SK-N-SH treated with all-trans-retinoic acid at 6 μM for 48 hours (cell line): Measurements from ENCODE around the gene WDFY2.

Experiments
- ATAC-seq: fragments of 200-7000 bp; cut with Tn5 transposase; 3 replicates; pipeline ENCODE4 v1.9.1; 2020; ENCODE audit warnings: mild to moderate bottlenecking, moderate library complexity
- BACH2 ChIP-seq: fragments of 250-450 bp; sonication (Bioruptor Pico); IDR thresholded peaks from 2 replicates; pipeline ENCODE4 v1.9.0; 2021; ENCODE audit warnings: mild to moderate bottlenecking, borderline replicate concordance
- CREB5 ChIP-seq: fragments of 250-450 bp; sonication (Bioruptor Pico); IDR thresholded peaks from 2 replicates; pipeline ENCODE4 v1.5.1; 2020; ENCODE audit warnings: low read depth, mild to moderate bottlenecking, moderate library complexity
- CSDC2 ChIP-seq: fragments of 250-450 bp; sonication (Bioruptor Pico); IDR thresholded peaks from 2 replicates; pipeline ENCODE4 v1.5.0; 2020; ENCODE audit warnings: mild to moderate bottlenecking, moderate library complexity
- ESRRG ChIP-seq: fragments of 250-450 bp; sonication (Bioruptor Pico); IDR thresholded peaks from 2 replicates; pipeline ENCODE4 v1.6.1; 2021; ENCODE audit warnings: mild to moderate bottlenecking
- GLIS3 ChIP-seq: fragments of 250-450 bp; sonication (Bioruptor Pico); IDR thresholded peaks from 2 replicates; pipeline ENCODE4 v1.5.0; 2020; ENCODE audit warnings: mild to moderate bottlenecking, moderate library complexity
- ISL1 ChIP-seq: fragments of 250-450 bp; sonication (Bioruptor Pico); IDR thresholded peaks from 2 replicates; pipeline ENCODE4 v2.1.2; 2022; ENCODE audit warnings: mild to moderate bottlenecking, moderate library complexity
- OSR1 ChIP-seq: fragments of 250-450 bp; sonication (Bioruptor Pico); IDR thresholded peaks from 2 replicates; pipeline ENCODE4 v1.8.0; 2022; ENCODE audit warnings: moderate library complexity, mild to moderate bottlenecking, inconsistent platforms
- PATZ1 ChIP-seq: fragments of 250-450 bp; sonication (Bioruptor Pico); IDR thresholded peaks from 2 replicates; pipeline ENCODE4 v1.8.0; 2020; ENCODE audit warnings: mild to moderate bottlenecking, moderate library complexity, borderline replicate concordance
- POU6F1 ChIP-seq: fragments of 250-450 bp; sonication (Bioruptor Pico); IDR thresholded peaks from 2 replicates; pipeline ENCODE4 v1.8.0; 2021; ENCODE audit warnings: low read depth, mild to moderate bottlenecking, moderate library complexity, borderline replicate concordance
- PPARA ChIP-seq: fragments of 250-450 bp; sonication (Bioruptor Pico); IDR thresholded peaks from 2 replicates; pipeline ENCODE4 v1.5.0; 2020; ENCODE audit warnings: mild to moderate bottlenecking, borderline replicate concordance
- SNAI2 ChIP-seq: fragments of 250-450 bp; sonication (Bioruptor Pico); IDR thresholded peaks from 2 replicates; pipeline ENCODE4 v1.5.0; 2020; ENCODE audit warnings: mild to moderate bottlenecking, moderate library complexity
- TCF4 ChIP-seq: fragments of 250-450 bp; sonication (Bioruptor Pico); IDR thresholded peaks from 2 replicates; pipeline ENCODE4 v1.8.0; 2021; ENCODE audit warnings: mild to moderate bottlenecking, moderate library complexity, borderline replicate concordance
- TOX ChIP-seq: fragments of 250-450 bp; sonication (Bioruptor Pico); IDR thresholded peaks from 2 replicates; pipeline ENCODE4 v1.8.0; 2021; ENCODE audit warnings: mild to moderate bottlenecking, moderate library complexity, borderline replicate concordance
- ZC3H10 ChIP-seq: fragments of 250-450 bp; sonication (Bioruptor Pico); IDR thresholded peaks from 2 replicates; pipeline ENCODE4 v1.5.1; 2021; ENCODE audit warnings: mild to moderate bottlenecking, moderate library complexity
- ZFP30 ChIP-seq: fragments of 450-650 bp; formaldehyde crosslinking; IDR thresholded peaks from 2 replicates; pipeline ENCODE4 v1.5.0; 2022; ENCODE audit warnings: mild to moderate bottlenecking, moderate library complexity
- ZNF565 ChIP-seq: fragments of 450-650 bp; formaldehyde crosslinking; conservative IDR thresholded peaks from 2 replicates; pipeline ENCODE4 v1.5.0; 2020; ENCODE audit warnings: low read depth, mild to moderate bottlenecking, moderate library complexity
- ZNF8 ChIP-seq: fragments of 450-650 bp; formaldehyde crosslinking; IDR thresholded peaks from 2 replicates; pipeline ENCODE4 v1.5.0; 2020; ENCODE audit warnings: mild to moderate bottlenecking, moderate library complexity

WDFY2 gene

GRCh38 chr13:51731759-51732158 lies 147.5 kb downstream of the WDFY2 start:
- ATAC-seq = no peak
- TF ChIP-seq ZC3H10 (CRISPR knock-in tag) (no peak), ESRRG (no peak)

GRCh38 chr13:51733374-51734298 lies 149.4 kb downstream of the WDFY2 start:
- TF ChIP-seq CSDC2 (CRISPR knock-in tag) (no peak), PATZ1 (CRISPR knock-in tag) (no peak), ZFP30 (CRISPR knock-in tag) (no peak)
- no peak; the same call in 2 of the 3 replicates for ATAC-seq

- TF ChIP-seq PPARA (no peak), ZFP30 (CRISPR knock-in tag) (no peak), BACH2 (CRISPR knock-in tag) (no peak), ZC3H10 (CRISPR knock-in tag) (no peak), POU6F1 (CRISPR knock-in tag) (no peak), ZNF8 (CRISPR knock-in tag) (no peak), ISL1 (CRISPR knock-in tag) (no peak), CSDC2 (CRISPR knock-in tag) (no peak), PATZ1 (CRISPR knock-in tag) (no peak), ESRRG (no peak), CREB5 (CRISPR knock-in tag) (no peak), TOX (CRISPR knock-in tag) (no peak), ZNF565 (no peak), SNAI2 (CRISPR knock-in tag) (no peak), GLIS3 (CRISPR knock-in tag) (no peak)
- ATAC-seq = peak; percentile 41; the same call in 2 of the 3 replicates
These were observed 150.5 kb downstream of the WDFY2 start for GRCh38 chr13:51734786-51735185.

- ATAC-seq = no peak
- TF ChIP-seq ISL1 (CRISPR knock-in tag) (no peak), BACH2 (CRISPR knock-in tag) (no peak), TCF4 (CRISPR knock-in tag) (no peak)
These were observed 153.3 kb downstream of the WDFY2 start for GRCh38 chr13:51737609-51738008.

GRCh38 chr13:51738226-51738905 lies 154.1 kb downstream of the WDFY2 start:
- TF ChIP-seq OSR1 (CRISPR knock-in tag) (no peak), GLIS3 (CRISPR knock-in tag) (no peak), ZNF565 (no peak), PATZ1 (CRISPR knock-in tag) (no peak), SNAI2 (CRISPR knock-in tag) (no peak), CSDC2 (CRISPR knock-in tag) (no peak), BACH2 (CRISPR knock-in tag) (no peak), ESRRG (no peak)

More at GRCh38 chr13:51738226-51738905, 154.1 kb downstream of the WDFY2 start:
- no peak for ATAC-seq
